ENCODE data around the gene OR11A1. TPM values are rescaled to one million over a fixed set of nuclear protein-coding genes. Genes with fewer than 3 reads are reported as not detected.

OR11A1 gene
- total RNA-seq, 6 experiments from 2014 or later: not detected

DNA sequence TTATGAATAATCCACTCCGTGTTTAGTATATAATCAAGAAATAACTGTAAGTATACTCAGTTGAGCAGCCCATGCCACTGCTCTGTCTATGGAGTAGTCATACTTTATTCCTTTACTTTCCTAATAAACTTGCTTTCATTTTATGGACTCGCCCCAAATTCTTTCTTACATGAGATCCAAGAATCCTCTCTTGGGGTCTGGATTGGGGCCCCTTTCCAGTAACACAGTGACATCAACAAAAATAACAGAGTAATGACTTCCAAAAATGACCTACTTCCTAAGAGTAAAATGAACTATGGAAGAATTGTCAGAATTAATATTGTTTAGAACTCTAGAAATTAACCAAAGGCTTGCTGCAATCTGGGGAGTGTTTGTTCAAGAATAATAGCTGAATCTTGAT is 8.9 kb upstream of the OR11A1 start:
- no peaks in the 10 kb centered on the region; the same call in 1 of the 2 replicates for H3K27me3 Mint-ChIP-seq (ENCODE audit: insufficient read depth)
- H3K4me1 Mint-ChIP-seq (ENCODE audit: low read depth): no peaks in the 10 kb centered on the region
- peaks cover 34% of the 10 kb centered on the region for H3K9me3 Mint-ChIP-seq
- TF ChIP-seq, protein P1, sequence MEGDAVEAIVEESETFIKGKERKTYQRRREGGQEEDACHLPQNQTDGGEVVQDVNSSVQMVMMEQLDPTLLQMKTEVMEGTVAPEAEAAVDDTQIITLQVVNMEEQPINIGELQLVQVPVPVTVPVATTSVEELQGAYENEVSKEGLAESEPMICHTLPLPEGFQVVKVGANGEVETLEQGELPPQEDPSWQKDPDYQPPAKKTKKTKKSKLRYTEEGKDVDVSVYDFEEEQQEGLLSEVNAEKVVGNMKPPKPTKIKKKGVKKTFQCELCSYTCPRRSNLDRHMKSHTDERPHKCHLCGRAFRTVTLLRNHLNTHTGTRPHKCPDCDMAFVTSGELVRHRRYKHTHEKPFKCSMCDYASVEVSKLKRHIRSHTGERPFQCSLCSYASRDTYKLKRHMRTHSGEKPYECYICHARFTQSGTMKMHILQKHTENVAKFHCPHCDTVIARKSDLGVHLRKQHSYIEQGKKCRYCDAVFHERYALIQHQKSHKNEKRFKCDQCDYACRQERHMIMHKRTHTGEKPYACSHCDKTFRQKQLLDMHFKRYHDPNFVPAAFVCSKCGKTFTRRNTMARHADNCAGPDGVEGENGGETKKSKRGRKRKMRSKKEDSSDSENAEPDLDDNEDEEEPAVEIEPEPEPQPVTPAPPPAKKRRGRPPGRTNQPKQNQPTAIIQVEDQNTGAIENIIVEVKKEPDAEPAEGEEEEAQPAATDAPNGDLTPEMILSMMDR (IDR thresholded peaks at IDR 0.05): no peak
- no peak overlapping the region for H3K4me3 Mint-ChIP-seq
- peaks cover 5% of the 10 kb centered on the region; the same call in 1 of the 2 replicates for H3K36me3 Mint-ChIP-seq (ENCODE audit: low read depth)
- DNase-seq: no peak
- H3K27ac Mint-ChIP-seq: no peak overlapping the region

DNA sequence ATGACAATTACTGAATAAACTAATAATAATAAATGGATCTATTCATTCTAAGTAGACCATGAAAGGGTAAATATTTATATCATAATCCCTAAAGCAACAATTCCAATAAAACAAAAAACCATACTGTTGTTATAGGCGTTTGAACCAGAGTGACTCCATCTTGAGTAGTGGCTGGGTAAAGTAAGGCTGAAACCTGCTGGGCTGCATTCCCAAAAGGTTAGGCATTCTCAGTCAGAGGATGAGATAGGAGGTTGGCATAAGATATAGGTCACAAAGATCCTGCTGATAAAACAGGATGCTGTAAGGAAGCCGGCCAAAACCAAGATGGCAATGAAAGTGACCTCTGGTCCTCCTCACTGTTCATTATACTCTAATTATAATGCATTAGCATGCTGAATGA is 8.4 kb upstream of the OR11A1 start:
- DNase-seq: no peak
- TF ChIP-seq, protein P1 (IDR thresholded peaks at IDR 0.05): no peak
- H3K27me3 Mint-ChIP-seq (ENCODE audit: insufficient read depth): no peaks in the 10 kb centered on the region; the same call in 1 of the 2 replicates
- H3K4me3 Mint-ChIP-seq: no peak overlapping the region
- H3K9me3 Mint-ChIP-seq: peaks cover 34% of the 10 kb centered on the region
- H3K4me1 Mint-ChIP-seq (ENCODE audit: low read depth): no peaks in the 10 kb centered on the region
- peaks cover 5% of the 10 kb centered on the region; the same call in 1 of the 2 replicates for H3K36me3 Mint-ChIP-seq (ENCODE audit: low read depth)
- H3K27ac Mint-ChIP-seq: no peak overlapping the region

DNA sequence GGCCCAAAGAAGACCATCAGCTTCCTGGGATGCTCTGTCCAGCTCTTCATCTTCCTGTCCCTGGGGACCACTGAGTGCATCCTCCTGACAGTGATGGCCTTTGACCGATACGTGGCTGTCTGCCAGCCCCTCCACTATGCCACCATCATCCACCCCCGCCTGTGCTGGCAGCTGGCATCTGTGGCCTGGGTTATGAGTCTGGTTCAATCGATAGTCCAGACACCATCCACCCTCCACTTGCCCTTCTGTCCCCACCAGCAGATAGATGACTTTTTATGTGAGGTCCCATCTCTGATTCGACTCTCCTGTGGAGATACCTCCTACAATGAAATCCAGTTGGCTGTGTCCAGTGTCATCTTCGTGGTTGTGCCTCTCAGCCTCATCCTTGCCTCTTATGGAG is 5.2 kb upstream of the OR11A1 start:
- Mint-ChIP-seq H3K36me3 (ENCODE audit: low read depth) (peaks cover 5% of the 10 kb centered on the region; the same call in 1 of the 2 replicates), H3K27ac (no peak overlapping the region), H3K9me3 (peaks cover 28% of the 10 kb centered on the region), H3K4me1 (ENCODE audit: low read depth) (no peaks in the 10 kb centered on the region), H3K27me3 (ENCODE audit: insufficient read depth) (no peaks in the 10 kb centered on the region), H3K4me3 (no peak overlapping the region)
- TF ChIP-seq, protein P1 (IDR thresholded peaks at IDR 0.05): no peak
- no peak for DNase-seq

DNA sequence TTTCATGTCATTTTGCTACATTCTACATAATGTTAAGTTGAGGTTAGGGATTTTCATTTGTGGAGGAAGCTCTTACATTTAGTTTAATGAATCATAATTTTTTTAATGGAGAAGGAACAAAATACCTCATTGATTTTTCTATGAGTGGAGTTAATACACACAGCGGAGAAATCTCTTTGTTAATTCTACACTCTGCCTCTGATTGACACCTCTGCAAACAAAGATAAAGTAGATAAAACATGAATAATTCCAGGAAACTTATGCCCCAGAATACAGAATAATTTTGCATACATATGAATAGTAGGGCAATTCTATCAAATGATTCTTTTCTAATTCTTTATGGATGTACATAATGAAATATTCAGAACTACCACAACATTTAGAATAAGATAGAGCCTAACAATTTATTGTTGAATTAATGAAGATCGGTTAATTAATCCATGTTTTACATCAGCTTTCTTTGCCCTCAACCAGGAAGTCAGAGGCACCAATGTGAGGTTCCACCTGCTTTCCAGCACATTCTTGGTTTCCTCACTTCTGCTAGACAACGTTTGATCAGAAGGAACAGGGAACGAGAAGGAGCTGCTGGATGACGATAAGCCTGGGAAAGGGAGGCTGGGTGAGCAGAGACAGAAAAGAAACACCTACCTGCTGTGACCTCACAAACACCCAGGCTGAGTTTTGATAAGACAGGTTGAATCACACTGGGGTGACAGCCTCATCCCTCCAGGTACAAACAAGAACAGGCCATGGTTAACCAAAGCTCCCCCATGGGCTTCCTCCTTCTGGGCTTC is 4.3 kb upstream of the OR11A1 start:
- H3K9me3 Mint-ChIP-seq: peaks cover 33% of the 10 kb centered on the region
- no peak for DNase-seq
- H3K4me3 Mint-ChIP-seq: no peak overlapping the region
- no peaks in the 10 kb centered on the region for H3K4me1 Mint-ChIP-seq (ENCODE audit: low read depth)
- H3K27me3 Mint-ChIP-seq (ENCODE audit: insufficient read depth): no peaks in the 10 kb centered on the region
- TF ChIP-seq, protein P1 (IDR thresholded peaks at IDR 0.05): no peak
- H3K36me3 Mint-ChIP-seq (ENCODE audit: low read depth): peaks cover 5% of the 10 kb centered on the region; the same call in 1 of the 2 replicates
- no peak overlapping the region for H3K27ac Mint-ChIP-seq

DNA sequence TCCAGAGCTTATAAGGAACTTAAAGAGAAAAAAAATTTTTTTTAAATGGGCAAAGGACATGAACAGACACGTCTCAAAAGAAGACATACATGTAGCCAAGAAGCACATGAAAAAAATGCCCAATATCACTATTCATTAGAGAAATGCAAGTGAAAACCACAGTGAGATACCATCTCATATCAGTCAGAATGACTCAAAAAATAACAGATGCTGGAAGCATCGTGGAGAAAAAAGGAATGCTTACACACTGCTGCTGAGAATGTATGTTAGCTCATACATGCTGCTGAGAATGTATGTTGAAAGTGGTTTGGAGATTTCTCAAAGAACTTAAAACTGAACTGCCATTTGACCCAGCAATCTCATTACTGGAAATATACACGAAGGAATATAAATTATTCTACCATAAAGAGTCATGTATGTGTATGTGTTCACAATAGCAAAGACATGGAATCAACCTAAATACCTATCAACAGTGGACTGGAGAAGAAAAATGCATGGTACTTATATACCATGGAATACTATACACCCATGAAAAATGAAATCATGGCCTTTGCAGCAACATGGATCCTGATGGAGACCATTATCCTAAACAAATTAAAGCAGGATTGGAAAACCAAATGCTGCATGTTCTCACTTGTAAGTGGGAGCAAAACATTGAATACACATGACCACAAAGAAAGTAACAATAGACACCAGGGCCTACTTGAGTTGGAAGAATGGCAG is 5.2 kb downstream of the OR11A1 start:
- TF ChIP-seq, protein P1 (IDR thresholded peaks at IDR 0.05): no peak
- Mint-ChIP-seq H3K4me3 (no peak overlapping the region), H3K36me3 (ENCODE audit: low read depth) (no peaks in the 10 kb centered on the region), H3K27me3 (ENCODE audit: insufficient read depth) (no peaks in the 10 kb centered on the region), H3K27ac (no peak overlapping the region), H3K4me1 (ENCODE audit: low read depth) (no peaks in the 10 kb centered on the region), H3K9me3 (peaks cover 14% of the 10 kb centered on the region)
- DNase-seq: peak; percentile 15

All from HFFc6 (cell line).